Mesendoderm (in vitro differentiated cells): ENCODE results near the gene ARHGAP26.
"Not testable (repeated sequence)": the region's sequence is repeated elsewhere in the genome, so short reads cannot be mapped to it uniquely, and the experiment has no call there.

Experiments used
- DNase-seq: peaks from one replicate; pipeline ENCODE4 v3.0.0; 2013
- H2AK5ac ChIP-seq: 2 replicates; pipeline ENCODE4 v1.6.1; 2013; ENCODE audit warnings: low read length, inconsistent platforms
- H2BK120ac ChIP-seq: 2 replicates; pipeline ENCODE4 v1.6.1; 2013; ENCODE audit warnings: low read depth, mild to moderate bottlenecking, low read length, moderate library complexity, mixed read lengths
- H2BK15ac ChIP-seq: replicated peaks from 2 replicates; pipeline ENCODE4 v1.6.1; 2013; ENCODE audit warnings: low read depth, mild to moderate bottlenecking, moderate library complexity
- H2BK5ac ChIP-seq: 2 replicates; pipeline ENCODE4 v1.6.1; 2013; ENCODE audit warnings: low read length, inconsistent platforms
- H3K18ac ChIP-seq: 2 replicates; pipeline ENCODE4 v1.6.1; 2013; ENCODE audit warnings: mild to moderate bottlenecking, low read length, mixed read lengths
- H3K23ac ChIP-seq: one replicate; pipeline ENCODE4 v1.6.1; 2013; ENCODE audit warnings: low read length
- H3K27ac ChIP-seq: 2 replicates; pipeline ENCODE4 v1.5.1; 2013; ENCODE audit warnings: low read depth, mild to moderate bottlenecking, inconsistent platforms, low read length, moderate library complexity
- H3K27me3 ChIP-seq: 2 replicates; pipeline ENCODE4 v1.6.1; 2013; ENCODE audit warnings: low read length, control low read depth, mild to moderate bottlenecking, inconsistent platforms; ENCODE audit not compliant: insufficient read depth, poor library complexity
- H3K36me3 ChIP-seq: 2 replicates; pipeline ENCODE4 v1.6.1; 2013; ENCODE audit warnings: low read length, inconsistent platforms; ENCODE audit not compliant: control insufficient read depth, insufficient read depth
- H3K4ac ChIP-seq: one replicate; pipeline ENCODE4 v1.6.1; 2013; ENCODE audit warnings: low read depth, mild to moderate bottlenecking, low read length, moderate library complexity
- H3K4me1 ChIP-seq: 2 replicates; pipeline ENCODE4 v1.6.1; 2013; ENCODE audit warnings: low read depth, low read length, inconsistent platforms; ENCODE audit not compliant: control insufficient read depth
- H3K4me2 ChIP-seq: 2 replicates; pipeline ENCODE4 v1.6.1; 2013; ENCODE audit warnings: low read length
- H3K4me3 ChIP-seq: 2 replicates; pipeline ENCODE4 v1.5.1; 2013; ENCODE audit warnings: mild to moderate bottlenecking, low read length
- H3K56ac ChIP-seq: one replicate; pipeline ENCODE4 v1.6.1; 2013; ENCODE audit warnings: low read length
- H3K79me1 ChIP-seq: 2 replicates; pipeline ENCODE4 v1.6.1; 2013; ENCODE audit warnings: low read length, inconsistent platforms
- H3K79me2 ChIP-seq: 2 replicates; pipeline ENCODE4 v1.6.1; 2013; ENCODE audit warnings: mild to moderate bottlenecking, low read length; ENCODE audit not compliant: control insufficient read depth, insufficient read depth
- H3K9ac ChIP-seq: 2 replicates; pipeline ENCODE4 v1.6.1; 2013; ENCODE audit warnings: low read length, inconsistent platforms
- H4K5ac ChIP-seq: one replicate; pipeline ENCODE4 v1.6.1; 2013; ENCODE audit warnings: low read length
- H4K8ac ChIP-seq: one replicate; pipeline ENCODE4 v1.6.1; 2013; ENCODE audit warnings: low read depth, mild to moderate bottlenecking, control low read depth, low read length, moderate library complexity
- WGBS: extraction: QIAGEN DNeasy Blood & Tissue Kit; methylation state at CpG from one replicate; pipeline ENCODE4 v1.1.7; 2013; ENCODE audit warnings: low lambda C conversion rate, missing lambda C conversion rate; ENCODE audit not compliant: insufficient coverage; ENCODE audit errors: extremely low coverage; 5-methylcytosine and 5-hydroxymethylcytosine counted together

ARHGAP26 gene

DNA sequence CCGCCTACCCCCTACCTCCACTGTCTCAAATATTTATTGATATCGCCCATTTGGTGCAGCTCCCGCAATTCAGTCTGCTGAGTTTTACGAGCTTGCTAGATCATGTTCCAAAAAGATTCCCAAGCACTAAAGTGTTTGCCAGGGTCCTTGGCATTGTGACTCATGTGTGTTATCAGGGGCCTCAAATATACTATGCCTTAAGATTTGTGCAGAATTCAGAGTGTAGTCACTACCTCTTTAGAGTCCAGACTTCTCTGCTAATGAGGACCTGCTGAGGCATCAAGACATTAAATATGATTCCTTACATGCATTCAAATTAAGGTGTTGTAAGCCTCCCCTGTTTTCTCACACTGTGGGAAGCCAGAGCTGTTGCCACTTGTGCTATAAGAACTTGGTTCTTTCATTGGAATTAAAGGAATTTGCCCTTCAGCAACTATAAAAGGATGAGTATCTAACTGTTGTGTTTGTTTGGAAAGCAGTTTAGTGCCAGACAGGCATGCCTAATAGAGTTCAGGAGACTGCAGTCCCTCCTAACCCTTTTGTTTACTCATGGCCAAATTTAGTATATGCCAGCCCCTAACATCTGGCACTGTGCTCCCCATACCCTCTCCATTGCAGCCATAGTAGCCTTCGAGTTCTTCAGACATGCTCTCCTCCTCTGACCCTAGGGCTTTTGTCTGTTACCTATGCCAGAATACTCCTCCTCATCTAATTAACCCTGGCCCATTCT is 316.9 kb downstream of the ARHGAP26 start:
- peaks cover 4% of the 10 kb centered on the region for H3K4me1 ChIP-seq
- H3K27me3 ChIP-seq, result no peaks in the 10 kb centered on the region
- H2BK5ac ChIP-seq, result no peak overlapping the region
- no peak overlapping the region for H3K23ac ChIP-seq
- no peak overlapping the region for H3K56ac ChIP-seq
- H2BK15ac ChIP-seq, result no peak overlapping the region
- H3K4me2 ChIP-seq, result no peak overlapping the region
- H4K8ac ChIP-seq, result no peak overlapping the region
- no peak overlapping the region for H2AK5ac ChIP-seq
- no peaks in the 10 kb centered on the region for H3K79me2 ChIP-seq
- no peak overlapping the region for H4K5ac ChIP-seq
- no peaks in the 10 kb centered on the region for H3K36me3 ChIP-seq
- peak overlapping the region; percentile 53 for H3K18ac ChIP-seq
- no peak overlapping the region for H3K4me3 ChIP-seq
- no peak overlapping the region for H3K27ac ChIP-seq
- H3K9ac ChIP-seq, result no peak overlapping the region
- H2BK120ac ChIP-seq, result peak overlapping the region; percentile 96
- DNase-seq, result peak; percentile 78
- WGBS, result no CpG with 5 or more reads among the region's 5 CpGs
- no peaks in the 10 kb centered on the region for H3K79me1 ChIP-seq
- H3K4ac ChIP-seq, result no peak overlapping the region

DNA sequence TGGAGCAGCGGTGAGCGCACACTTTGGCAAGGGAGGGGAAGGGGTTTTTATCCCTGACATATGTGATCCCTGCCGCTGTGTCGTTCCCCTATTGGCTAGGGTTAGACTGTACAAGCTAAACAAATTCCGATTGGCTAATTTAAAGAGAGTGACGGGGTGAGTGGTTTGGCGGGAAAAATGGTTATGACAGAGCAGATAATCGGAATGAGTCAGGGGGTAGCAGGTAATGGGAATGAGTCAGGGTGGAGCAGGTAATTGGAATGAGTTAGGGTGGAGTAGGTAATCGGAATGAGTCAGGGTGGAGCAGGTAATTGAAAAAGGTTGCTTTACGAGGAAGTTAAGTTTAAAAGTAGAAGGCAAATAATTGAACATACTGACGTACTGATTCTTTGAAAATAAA is 318.5 kb downstream of the ARHGAP26 start:
- not testable (repeated sequence) for H3K56ac ChIP-seq, H3K9ac ChIP-seq, H3K27ac ChIP-seq, H3K4ac ChIP-seq, H4K8ac ChIP-seq, H2AK5ac ChIP-seq, H3K27me3 ChIP-seq, H3K4me3 ChIP-seq, H3K18ac ChIP-seq, H2BK5ac ChIP-seq, H3K4me1 ChIP-seq, H3K79me2 ChIP-seq, H2BK15ac ChIP-seq, H2BK120ac ChIP-seq, H3K4me2 ChIP-seq, H3K36me3 ChIP-seq, H3K79me1 ChIP-seq, H3K23ac ChIP-seq, H4K5ac ChIP-seq, DNase-seq
- WGBS, result no CpG with 5 or more reads among the region's 11 CpGs

DNA sequence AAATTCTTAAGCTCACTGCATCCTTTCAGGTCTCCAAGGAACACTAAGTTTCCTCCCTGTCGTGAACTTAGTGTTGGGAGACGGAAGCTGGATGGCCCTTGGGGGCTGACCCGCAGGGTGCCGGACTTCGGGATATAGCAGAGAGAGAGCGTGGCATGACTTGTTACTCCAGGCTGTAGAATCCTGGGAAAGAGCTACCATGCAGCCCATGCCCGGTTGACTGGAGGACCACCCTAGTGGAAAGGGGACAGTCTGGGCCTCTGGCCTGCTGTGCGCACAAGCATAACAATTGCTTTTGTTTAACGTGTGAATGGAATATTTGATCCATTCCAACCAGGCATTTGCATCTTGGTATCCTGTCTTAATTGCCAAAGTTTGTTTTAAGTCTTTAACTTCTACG is 319.9 kb downstream of the ARHGAP26 start:
- not testable (repeated sequence) for H3K4ac ChIP-seq, H3K4me3 ChIP-seq, H3K4me1 ChIP-seq, H2BK120ac ChIP-seq, H3K27me3 ChIP-seq, H3K36me3 ChIP-seq, H2BK15ac ChIP-seq, H3K4me2 ChIP-seq, H2AK5ac ChIP-seq, H3K27ac ChIP-seq, H3K79me2 ChIP-seq, H3K56ac ChIP-seq, H2BK5ac ChIP-seq, H3K79me1 ChIP-seq, DNase-seq, H4K8ac ChIP-seq, H3K9ac ChIP-seq, H4K5ac ChIP-seq, H3K18ac ChIP-seq, H3K23ac ChIP-seq
- no CpG with 5 or more reads among the region's 10 CpGs for WGBS

DNA sequence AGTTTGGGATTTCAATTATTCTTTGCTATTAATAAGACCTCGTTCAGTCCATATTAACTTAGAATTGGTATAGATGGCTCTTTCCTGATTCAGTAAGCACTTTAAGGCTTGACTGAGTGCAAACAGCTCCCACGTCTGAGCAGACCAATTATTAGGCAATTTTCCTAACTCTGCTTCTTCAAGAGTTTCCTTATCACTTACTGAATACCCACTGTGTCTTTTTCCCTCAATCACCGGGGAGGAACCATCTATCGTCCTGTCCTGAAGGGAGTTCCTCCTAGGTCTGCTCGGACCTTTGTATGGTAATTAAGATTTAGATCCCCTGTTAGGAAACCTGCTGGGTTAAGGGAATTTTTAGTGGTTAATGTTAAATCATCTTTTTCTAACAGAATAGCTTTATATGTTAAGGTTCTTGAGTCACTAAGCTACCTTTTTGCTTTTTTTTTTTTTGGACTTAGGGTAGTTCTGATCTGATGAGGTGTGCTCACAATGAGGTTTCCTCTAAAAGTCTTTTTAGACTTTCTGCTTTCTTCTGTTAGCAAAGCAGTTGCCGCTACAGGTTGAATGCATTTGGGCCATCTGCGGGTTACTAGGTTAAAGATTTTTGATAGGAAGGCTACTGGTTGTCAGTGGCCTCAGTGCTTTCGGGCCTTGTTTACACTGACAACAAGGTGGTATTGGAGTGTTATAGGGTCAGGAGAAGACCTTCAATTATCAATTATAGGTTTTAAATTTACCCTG is 322.7 kb downstream of the ARHGAP26 start:
- H3K27me3 ChIP-seq, H3K4me1 ChIP-seq, H3K4ac ChIP-seq, H4K8ac ChIP-seq, H3K23ac ChIP-seq, H3K4me3 ChIP-seq, H3K9ac ChIP-seq, H3K79me1 ChIP-seq, H4K5ac ChIP-seq, H3K4me2 ChIP-seq, H2BK120ac ChIP-seq, H3K36me3 ChIP-seq, H2BK15ac ChIP-seq, H3K79me2 ChIP-seq, H2AK5ac ChIP-seq: not testable (repeated sequence)
- Histone ChIP-seq H3K27ac (peak overlapping the region; percentile 97), H3K56ac (peak overlapping the region; percentile 73), H3K18ac (peak overlapping the region; percentile 75), H2BK5ac (peak overlapping the region; percentile 55)
- DNase-seq, result peak; percentile 80
- WGBS, result no CpG with 5 or more reads among the region's 8 CpGs

DNA sequence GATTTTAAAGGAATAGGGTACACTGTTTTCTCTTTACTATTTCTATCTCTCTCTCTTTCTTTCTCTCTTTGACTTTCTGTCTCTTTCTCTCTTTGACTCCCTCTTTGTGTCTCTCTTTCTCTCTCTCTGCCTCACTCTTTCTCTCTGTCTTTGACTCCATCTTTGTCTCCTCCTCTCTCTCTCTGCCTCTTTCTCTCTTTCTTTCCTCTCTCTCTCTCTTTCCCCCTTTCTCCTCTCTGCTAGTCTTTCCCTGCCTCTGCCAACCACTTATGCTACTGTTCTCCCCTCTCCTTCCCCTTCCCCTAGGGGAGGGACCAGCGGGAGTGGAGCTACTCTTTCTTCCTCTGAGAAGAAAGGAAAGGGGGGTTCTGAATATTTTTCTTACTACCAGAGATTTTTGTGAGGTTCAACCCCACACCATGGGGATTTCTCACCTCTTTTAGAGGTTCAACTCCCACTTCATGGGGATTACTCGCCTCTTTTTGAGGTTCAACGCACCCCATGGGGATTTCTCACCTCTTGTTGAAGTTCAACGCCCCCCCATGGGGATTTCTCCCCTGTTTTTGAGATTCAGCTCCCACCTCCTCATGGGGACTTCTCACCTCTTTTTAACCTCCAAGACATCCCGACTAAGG is 323.4 kb downstream of the ARHGAP26 start:
- H3K27me3 ChIP-seq, result no peaks in the 10 kb centered on the region
- no peak overlapping the region for H2BK15ac ChIP-seq
- H3K18ac ChIP-seq, result peak overlapping the region; percentile 99
- no peak overlapping the region for H3K4me2 ChIP-seq
- H4K8ac ChIP-seq, result no peak overlapping the region
- no peak overlapping the region for H3K23ac ChIP-seq
- peak overlapping the region; percentile 89 for H3K56ac ChIP-seq
- no CpG with 5 or more reads among the region's 5 CpGs for whole genome bisulfite sequencing
- no peak for DNase-seq
- no peak overlapping the region for H4K5ac ChIP-seq
- peak overlapping the region; percentile 96 for H2BK5ac ChIP-seq
- no peaks in the 10 kb centered on the region for H3K36me3 ChIP-seq
- H3K79me2 ChIP-seq, result no peaks in the 10 kb centered on the region
- peaks cover 6% of the 10 kb centered on the region for H3K4me1 ChIP-seq
- peak overlapping the region; percentile 46 for H2BK120ac ChIP-seq
- H2AK5ac ChIP-seq, result no peak overlapping the region
- H3K4me3 ChIP-seq, result no peak overlapping the region
- H3K9ac ChIP-seq, result peak overlapping the region; percentile 60
- no peaks in the 10 kb centered on the region for H3K79me1 ChIP-seq
- peak overlapping the region; percentile 97 for H3K27ac ChIP-seq
- H3K4ac ChIP-seq, result peak overlapping the region; percentile 81
